Skeletal muscle tissue (tissue), 4 donors: Measurements from ENCODE around the gene CAPN8. TPM values are rescaled to one million over a fixed set of nuclear protein-coding genes. Genes with fewer than 3 reads are reported as not detected.

Experiments
- H3K27ac ChIP-seq: one replicate; pipeline ENCODE4 v1.7.0; 2013; ENCODE audit warnings: mild to moderate bottlenecking, low read depth, low read length, inconsistent platforms
- H3K27me3 ChIP-seq, 3 donors: one replicate each; pipeline ENCODE4 v1.7.0; 2013; ENCODE audit warnings: low read length in 3 of 3; ENCODE audit not compliant: control insufficient read depth in 3 of 3, insufficient read depth in 3 of 3
- H3K36me3 ChIP-seq, 3 donors: one replicate each; pipeline ENCODE4 v1.7.0; 2013; ENCODE audit warnings: low read length in 3 of 3; ENCODE audit not compliant: control insufficient read depth in 3 of 3, insufficient read depth in 3 of 3
- H3K4me1 ChIP-seq, 3 donors: one replicate each; pipeline ENCODE4 v1.7.0; 2013; ENCODE audit warnings: low read length in 3 of 3, mild to moderate bottlenecking in 3 of 3; ENCODE audit not compliant: control insufficient read depth in 3 of 3, insufficient read depth in 3 of 3
- H3K4me3 ChIP-seq, 3 donors: one replicate each; pipeline ENCODE4 v1.7.0; 2013; ENCODE audit warnings: low read length in 3 of 3
- H3K9ac ChIP-seq, 3 donors: one replicate each; pipeline ENCODE4 v1.7.0; 2013; ENCODE audit warnings: low read length in 3 of 3, mild to moderate bottlenecking in 3 of 3, moderate library complexity in 2 of 3, low read depth in 1 of 3
- H3K9me3 ChIP-seq, 3 donors: one replicate each; pipeline ENCODE4 v1.7.0; 2013; ENCODE audit warnings: low read length in 3 of 3; ENCODE audit not compliant: control insufficient read depth in 3 of 3
- total RNA-seq: library from RNA; depleted of rRNA; stranded (reverse); fragments of >200 nt; gene quantifications from one replicate; pipeline ENCODE4 v1.2.3, GENCODE V29; 2014
- donor health status: Osteomylitis.

Gene CAPN8
- total RNA-seq, 1 donor from 2014 or later: 1.0 TPM

DNA sequence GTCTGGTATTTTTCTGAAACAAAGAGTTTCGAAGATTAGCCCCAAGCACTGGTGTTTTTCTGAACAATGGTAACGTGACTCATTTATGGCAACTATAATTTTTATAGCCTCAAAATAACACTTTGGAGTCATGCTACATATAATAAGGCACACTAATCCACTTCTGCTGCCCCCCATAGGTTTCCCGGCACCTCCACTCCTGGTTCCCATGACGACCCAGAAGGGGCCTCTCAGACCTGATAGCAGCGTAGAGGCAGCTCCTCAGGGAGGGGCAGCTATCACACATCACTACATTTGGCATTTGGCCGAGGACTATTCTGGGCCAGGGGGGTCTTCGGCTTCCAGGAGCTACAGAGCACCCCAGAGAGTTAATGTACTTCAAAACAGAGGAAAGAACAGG lies 23.3 kb downstream of the CAPN8 start:
- H3K27me3 ChIP-seq: peaks cover 0 to 3% (median 2%) of the 10 kb centered on the region in 3 donors
- H3K4me3 ChIP-seq: no peak overlapping the region
- no peaks in the 10 kb centered on the region for H3K36me3 ChIP-seq
- no peak overlapping the region for H3K9ac ChIP-seq
- no peaks in the 10 kb centered on the region for H3K4me1 ChIP-seq
- H3K9me3 ChIP-seq: no peaks in the 10 kb centered on the region
- no peak overlapping the region for H3K27ac ChIP-seq

DNA sequence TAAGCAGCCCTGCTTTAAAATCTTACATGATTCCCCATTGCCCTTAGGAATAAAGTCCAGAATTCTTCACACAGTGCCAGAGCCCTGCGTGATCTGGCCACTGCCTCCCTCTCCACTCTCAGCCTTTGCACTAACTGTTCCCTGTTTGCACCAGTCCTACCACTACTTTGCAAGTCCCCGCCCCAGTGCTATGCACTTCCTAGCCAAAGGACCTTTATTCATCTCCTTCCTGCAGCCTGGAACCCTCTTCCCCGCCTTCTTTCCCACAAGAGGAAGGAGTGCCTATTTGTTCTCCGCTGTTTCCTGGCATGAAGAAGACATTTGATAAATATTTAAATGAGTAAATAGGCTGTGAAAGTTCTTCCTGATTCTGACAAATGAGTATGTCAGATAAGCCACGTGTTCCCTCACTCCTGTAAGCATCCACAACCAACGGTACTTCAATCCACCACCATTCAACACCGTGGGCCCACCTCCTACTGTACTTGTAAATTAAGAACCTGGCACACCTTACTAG lies 23.9 kb downstream of the CAPN8 start:
- Histone ChIP-seq H3K9me3 (no peaks in the 10 kb centered on the region), H3K9ac (no peak overlapping the region)

DNA sequence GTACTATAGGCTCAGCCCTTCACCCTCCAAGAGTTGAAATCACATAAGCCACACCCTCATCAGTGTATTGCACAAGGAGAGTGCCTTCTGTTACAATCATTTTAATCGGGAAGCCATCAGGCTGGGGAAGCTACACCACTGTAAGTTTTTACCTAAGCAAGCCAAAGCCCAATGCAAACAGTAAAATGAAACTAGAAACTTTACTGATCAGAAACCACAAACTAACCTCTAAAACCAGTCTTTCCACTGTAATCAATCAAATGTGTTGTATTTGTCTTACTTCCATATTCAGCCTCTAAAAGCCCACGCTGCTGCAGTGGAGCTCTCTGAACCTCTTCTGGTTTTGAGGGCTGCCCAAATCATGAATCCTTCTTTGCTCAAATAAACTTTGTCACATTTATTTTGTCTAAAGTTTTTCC lies 26.2 kb downstream of the CAPN8 start:
- Histone ChIP-seq H3K27me3 (peaks cover 0 to 4% (median 3%) of the 10 kb centered on the region in 3 donors), H3K27ac (no peak overlapping the region), H3K9ac (no peak overlapping the region), H3K4me1 (no peaks in the 10 kb centered on the region), H3K36me3 (no peaks in the 10 kb centered on the region), H3K9me3 (peaks cover 0 to under 1% (median 0%) of the 10 kb centered on the region in 3 donors), H3K4me3 (no peak overlapping the region)

More for the DNA sequence above, 23.9 kb downstream of the CAPN8 start:
- Histone ChIP-seq H3K27ac (no peak overlapping the region), H3K4me3 (no peak overlapping the region), H3K27me3 (peaks cover 0 to 4% (median 3%) of the 10 kb centered on the region in 3 donors), H3K4me1 (no peaks in the 10 kb centered on the region), H3K36me3 (no peaks in the 10 kb centered on the region)

GRCh38 chr1:223635236-223635635 lies 30.3 kb downstream of the CAPN8 start:
- peaks cover 0 to 16% (median 3%) of the 10 kb centered on the region in 3 donors for H3K27me3 ChIP-seq
- no peak overlapping the region for H3K4me3 ChIP-seq
- no peaks in the 10 kb centered on the region for H3K4me1 ChIP-seq
- no peak overlapping the region for H3K27ac ChIP-seq
- H3K36me3 ChIP-seq: no peaks in the 10 kb centered on the region
- no peak overlapping the region for H3K9ac ChIP-seq
- H3K9me3 ChIP-seq: peaks cover 0 to 4% (median 2%) of the 10 kb centered on the region in 3 donors

- Histone ChIP-seq H3K27me3 (peaks cover 0 to 16% (median 3%) of the 10 kb centered on the region in 3 donors), H3K27ac (no peak overlapping the region), H3K36me3 (no peaks in the 10 kb centered on the region), H3K9ac (no peak overlapping the region), H3K4me1 (no peaks in the 10 kb centered on the region), H3K4me3 (no peak overlapping the region), H3K9me3 (peaks cover 0 to 4% (median 2%) of the 10 kb centered on the region in 3 donors)
Observed at GRCh38 chr1:223634423-223634822, 31.1 kb downstream of the CAPN8 start.

DNA sequence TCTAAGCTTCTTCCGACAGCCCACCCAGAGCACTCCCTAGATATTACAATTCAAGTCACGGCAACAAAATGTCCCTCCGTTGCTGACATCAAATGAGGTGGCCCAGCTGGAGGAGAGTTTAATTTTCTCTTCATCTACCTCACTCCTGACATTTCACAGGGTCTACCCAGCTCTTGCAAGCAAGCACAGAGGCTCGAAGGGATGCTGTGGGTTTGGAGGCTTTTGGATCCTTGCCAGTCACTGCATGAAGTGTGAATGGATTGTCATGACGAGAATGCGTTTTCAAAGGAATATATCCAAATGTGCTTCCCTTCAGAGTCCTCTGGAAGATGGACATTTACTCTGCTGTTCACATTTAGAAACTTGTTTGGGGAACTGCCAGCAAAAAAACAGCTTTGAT lies 33.5 kb downstream of the CAPN8 start:
- Histone ChIP-seq H3K36me3 (no peaks in the 10 kb centered on the region), H3K9me3 (peaks cover 0 to 4% (median 2%) of the 10 kb centered on the region in 3 donors), H3K4me3 (no peak overlapping the region), H3K9ac (no peak overlapping the region), H3K27me3 (peaks cover 0 to 12% (median 0%) of the 10 kb centered on the region in 3 donors), H3K4me1 (no peaks in the 10 kb centered on the region), H3K27ac (no peak overlapping the region)

DNA sequence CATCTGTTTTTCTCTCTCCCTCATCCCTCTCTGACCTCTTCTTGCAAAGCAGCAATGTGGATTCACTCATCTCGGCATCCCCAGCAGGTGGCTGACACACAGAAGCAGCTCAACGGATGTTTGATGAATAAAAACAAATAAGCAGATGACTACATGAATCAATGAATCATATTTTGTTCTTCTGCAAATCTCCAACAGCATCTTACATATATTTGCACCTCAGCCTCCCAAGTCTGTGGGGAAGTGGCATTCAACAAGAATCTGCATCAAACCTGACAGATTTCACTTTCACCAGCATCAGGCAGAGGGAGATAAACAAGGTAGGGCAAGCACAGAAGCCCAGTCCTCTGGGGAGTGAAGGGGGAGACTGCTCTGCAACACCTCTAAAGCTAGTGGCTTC lies 34.0 kb downstream of the CAPN8 start:
- Histone ChIP-seq H3K4me3 (no peak overlapping the region), H3K27me3 (peaks cover 0 to 12% (median 0%) of the 10 kb centered on the region in 3 donors), H3K9me3 (peaks cover 0 to 4% (median 2%) of the 10 kb centered on the region in 3 donors), H3K9ac (no peak overlapping the region), H3K27ac (no peak overlapping the region), H3K4me1 (no peaks in the 10 kb centered on the region), H3K36me3 (no peaks in the 10 kb centered on the region)

GRCh38 chr1:223629126-223629457 lies 36.4 kb downstream of the CAPN8 start:
- H3K4me1 ChIP-seq: no peaks in the 10 kb centered on the region
- no peaks in the 10 kb centered on the region for H3K36me3 ChIP-seq
- H3K9me3 ChIP-seq: peaks cover 0 to 2% (median 0%) of the 10 kb centered on the region in 3 donors
- H3K9ac ChIP-seq: no peak overlapping the region
- peaks cover 0 to 9% (median 0%) of the 10 kb centered on the region in 3 donors for H3K27me3 ChIP-seq
- H3K4me3 ChIP-seq: no peak overlapping the region
- no peak overlapping the region for H3K27ac ChIP-seq

DNA sequence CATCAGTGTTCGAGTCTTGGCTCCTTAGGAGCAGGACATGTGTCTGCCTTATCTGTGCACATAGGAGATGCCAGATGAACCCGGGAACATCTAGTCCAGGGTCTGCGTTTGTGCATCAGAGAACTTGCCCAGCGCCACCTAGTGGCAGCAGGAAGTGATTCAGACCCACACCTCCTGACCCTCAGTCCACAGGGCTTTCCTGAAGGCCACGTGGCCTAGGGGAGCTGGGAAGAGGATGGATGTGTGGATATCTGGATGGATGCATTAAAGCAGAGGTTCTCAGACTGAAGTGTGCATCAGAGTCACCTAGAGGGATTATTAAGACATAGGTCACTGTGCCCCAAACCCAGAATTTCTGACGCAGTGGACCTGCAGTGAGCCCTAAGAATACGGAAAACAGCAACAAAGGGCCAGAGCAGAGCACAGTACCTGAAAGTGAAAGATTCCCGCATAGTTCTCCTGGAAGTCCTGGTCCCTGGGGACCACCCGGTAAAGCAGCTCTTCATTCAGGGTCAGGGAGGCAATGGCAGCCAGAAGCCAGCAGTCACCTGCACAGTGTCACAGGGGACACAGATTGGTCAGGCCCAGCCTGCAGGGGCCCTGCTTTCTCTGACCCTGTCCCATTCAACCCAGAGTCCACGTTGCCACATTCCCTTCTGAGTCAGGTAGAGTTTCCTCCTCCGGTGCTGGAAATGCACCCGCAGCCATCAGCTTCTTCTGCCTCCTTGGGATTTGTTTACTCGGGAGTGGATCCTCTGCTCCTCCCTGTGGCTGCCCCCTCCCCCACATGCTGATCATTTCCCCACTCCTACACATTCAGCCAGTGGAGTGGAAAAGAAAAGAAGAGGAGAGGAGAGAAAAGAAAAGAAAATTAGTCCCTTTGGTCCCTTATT lies 37.0 kb downstream of the CAPN8 start:
- Histone ChIP-seq H3K9ac (no peak overlapping the region), H3K4me3 (no peak overlapping the region), H3K27ac (no peak overlapping the region), H3K36me3 (no peaks in the 10 kb centered on the region), H3K27me3 (peaks cover 0 to 9% (median 0%) of the 10 kb centered on the region in 3 donors), H3K9me3 (no peaks in the 10 kb centered on the region), H3K4me1 (no peaks in the 10 kb centered on the region)

DNA sequence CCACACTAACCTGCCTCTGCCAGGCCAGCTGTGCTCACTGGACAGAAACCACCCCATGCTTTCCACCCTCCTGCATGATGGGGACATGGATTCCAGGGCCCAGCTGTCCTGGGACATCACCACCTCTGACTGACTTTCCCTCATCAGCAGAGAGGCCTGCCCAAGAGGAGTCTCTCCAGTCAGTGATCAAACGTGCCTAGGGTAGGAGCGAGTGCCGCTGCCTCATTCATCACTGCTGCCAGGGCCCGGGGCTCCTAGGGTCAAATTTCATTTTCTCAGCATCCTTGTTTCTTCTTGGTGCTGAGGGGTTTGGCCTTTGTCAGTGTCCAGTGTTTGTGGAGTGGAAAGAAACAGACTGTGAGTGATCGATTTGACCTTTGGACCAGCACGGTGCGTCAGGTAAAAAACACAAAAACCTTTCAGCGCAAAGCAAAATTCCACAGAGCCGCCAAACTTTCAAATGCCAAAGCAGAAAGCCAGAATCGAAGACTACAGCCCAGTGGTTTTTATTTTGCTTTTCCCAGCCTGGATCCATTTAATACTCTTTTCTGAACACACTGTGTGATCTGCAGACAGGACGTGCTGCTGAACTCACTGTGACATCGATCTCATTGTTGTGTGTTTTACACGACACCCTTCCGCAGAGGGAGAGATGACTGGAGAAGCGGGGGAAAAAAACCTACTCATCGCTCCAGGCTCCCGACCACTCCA lies 43.2 kb downstream of the CAPN8 start:
- Histone ChIP-seq H3K36me3 (no peaks in the 10 kb centered on the region), H3K4me1 (peaks cover 0 to 2% (median 0%) of the 10 kb centered on the region in 3 donors), H3K9ac (no peak overlapping the region), H3K27me3 (no peaks in the 10 kb centered on the region), H3K4me3 (no peak overlapping the region), H3K27ac (no peak overlapping the region), H3K9me3 (no peaks in the 10 kb centered on the region)
